ENCODE measurements around the gene MSLN.
"Not testable (repeated sequence)": the region's sequence is repeated elsewhere in the genome, so short reads cannot be mapped to it uniquely, and the experiment has no call there.

Gene MSLN

DNA sequence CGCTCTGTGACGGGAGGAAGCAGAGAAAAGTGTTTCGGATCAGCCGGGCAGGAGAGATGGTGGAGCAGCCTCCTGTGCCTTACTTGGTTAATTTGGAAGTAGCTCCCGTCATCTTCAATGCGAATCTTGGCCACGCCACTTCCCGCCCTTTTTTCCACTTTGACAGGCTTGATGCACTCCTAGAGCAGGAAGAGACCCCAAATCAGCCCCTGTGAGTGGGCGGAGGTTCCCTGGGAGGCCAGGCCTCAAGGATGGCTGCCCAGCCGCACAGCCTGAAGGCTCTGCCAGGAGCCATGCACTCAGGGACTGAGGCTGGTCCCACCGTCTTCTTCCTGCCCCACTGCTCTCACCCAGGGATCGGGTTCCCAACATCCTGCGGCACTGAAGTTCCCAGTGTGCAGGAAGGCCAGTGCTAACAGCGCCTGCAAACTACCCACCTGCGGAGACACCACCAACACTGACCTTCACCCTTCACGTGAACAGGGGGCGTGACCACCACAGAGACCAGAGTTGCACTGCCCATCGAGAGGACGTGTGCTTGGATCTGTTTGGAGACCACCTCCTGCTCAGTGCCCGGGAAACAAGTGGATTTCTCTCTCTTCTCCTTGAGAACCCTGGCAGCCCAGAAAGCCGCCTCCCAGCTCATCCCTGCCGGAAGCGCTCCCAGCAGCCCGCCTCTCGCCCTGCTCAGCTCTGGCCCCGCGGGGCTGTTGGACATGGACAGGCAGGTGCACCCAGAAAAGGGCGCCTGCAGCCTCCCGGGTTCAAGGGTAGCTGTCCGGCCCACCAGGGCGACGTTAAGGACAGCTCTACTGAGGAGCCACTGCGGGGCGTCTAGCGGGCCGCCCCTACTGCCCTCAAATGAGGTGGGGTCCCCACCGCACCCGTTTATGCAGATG, 20.7 kb upstream of the MSLN start:
- Histone ChIP-seq H3K4me3 (peak overlapping the region; percentile 80), H3K27ac (peak overlapping the region in 1 of 2 donors; percentile 54)
- TF ChIP-seq, protein P1, sequence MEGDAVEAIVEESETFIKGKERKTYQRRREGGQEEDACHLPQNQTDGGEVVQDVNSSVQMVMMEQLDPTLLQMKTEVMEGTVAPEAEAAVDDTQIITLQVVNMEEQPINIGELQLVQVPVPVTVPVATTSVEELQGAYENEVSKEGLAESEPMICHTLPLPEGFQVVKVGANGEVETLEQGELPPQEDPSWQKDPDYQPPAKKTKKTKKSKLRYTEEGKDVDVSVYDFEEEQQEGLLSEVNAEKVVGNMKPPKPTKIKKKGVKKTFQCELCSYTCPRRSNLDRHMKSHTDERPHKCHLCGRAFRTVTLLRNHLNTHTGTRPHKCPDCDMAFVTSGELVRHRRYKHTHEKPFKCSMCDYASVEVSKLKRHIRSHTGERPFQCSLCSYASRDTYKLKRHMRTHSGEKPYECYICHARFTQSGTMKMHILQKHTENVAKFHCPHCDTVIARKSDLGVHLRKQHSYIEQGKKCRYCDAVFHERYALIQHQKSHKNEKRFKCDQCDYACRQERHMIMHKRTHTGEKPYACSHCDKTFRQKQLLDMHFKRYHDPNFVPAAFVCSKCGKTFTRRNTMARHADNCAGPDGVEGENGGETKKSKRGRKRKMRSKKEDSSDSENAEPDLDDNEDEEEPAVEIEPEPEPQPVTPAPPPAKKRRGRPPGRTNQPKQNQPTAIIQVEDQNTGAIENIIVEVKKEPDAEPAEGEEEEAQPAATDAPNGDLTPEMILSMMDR (IDR thresholded peaks at IDR 0.05) = no peak
- DNase-seq (ENCODE audit: low spot score) = no peak

DNA sequence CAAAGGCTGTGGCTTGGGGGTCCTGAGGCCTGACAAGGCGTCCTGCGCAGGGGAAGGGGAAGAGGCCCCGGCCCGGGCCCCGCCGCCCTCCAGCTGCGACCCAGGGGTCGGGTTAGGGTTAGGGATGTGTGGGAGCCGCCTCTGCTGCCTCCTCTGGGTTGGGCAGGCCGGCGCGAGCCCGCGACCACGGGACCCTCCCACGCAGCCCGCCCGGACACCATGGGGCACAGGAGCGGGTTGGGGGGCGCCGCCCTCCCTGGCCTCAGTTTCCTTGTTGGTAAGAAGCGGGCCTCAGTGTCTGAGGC, 20.1 kb upstream of the MSLN start:
- no peak for DNase-seq (ENCODE audit: low spot score)
- TF ChIP-seq, protein P1 (IDR thresholded peaks at IDR 0.05) = no peak
- peak overlapping the region; percentile 54 to 71 for H3K27ac ChIP-seq
- H3K4me3 ChIP-seq = peak overlapping the region; percentile 80

DNA sequence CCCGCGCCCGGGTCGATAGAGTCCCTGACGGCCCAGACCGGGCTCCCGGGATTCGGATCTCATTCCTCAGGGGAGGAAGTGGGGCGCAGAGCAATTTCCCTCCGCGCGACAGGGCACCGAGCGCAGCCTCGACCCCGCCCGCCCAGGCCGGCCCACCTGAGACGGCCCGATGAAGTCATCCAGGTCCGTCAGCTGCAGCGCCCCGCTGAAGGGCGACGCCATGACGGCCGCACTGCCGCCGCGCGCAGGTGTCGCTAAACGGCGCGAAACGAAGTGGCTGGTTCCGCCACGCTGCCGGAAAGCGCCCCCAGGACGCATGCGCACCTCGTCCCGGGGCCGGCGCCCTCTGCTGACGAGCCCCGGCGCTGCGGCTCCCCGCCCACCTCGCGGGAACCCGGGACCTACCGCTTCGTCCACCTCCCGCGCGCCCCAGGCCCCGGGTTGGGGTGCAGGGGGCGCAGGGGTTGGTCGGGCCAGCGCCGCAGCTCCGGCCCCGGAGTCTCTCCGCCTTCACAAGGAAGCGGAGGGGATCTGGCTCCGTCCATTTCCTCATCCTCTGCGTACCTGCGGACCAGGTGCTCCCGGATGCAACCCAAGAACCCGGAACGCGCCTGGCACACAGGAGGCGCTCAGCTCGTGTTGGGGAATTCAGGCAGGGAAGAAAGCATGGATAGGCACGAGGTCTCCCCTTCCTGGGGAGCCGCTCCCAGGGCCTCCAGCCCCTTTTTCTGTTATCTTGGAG, 19.6 kb upstream of the MSLN start, which contains the start of gene CIAO3:
CIAO3 (minus strand) TSS at position 234 of the 742 bp plus-strand sequence; CDS start at position 222, 12 bp downstream.
- H3K27ac ChIP-seq = peak within 1 kb of the TSS; percentile 54 to 71
- DNase-seq (ENCODE audit: low spot score) = peak; percentile 89
- H3K4me3 ChIP-seq = peak within 1 kb of the TSS; percentile 80
- TF ChIP-seq, protein P1 (IDR thresholded peaks at IDR 0.05) = peak; percentile 96

DNA sequence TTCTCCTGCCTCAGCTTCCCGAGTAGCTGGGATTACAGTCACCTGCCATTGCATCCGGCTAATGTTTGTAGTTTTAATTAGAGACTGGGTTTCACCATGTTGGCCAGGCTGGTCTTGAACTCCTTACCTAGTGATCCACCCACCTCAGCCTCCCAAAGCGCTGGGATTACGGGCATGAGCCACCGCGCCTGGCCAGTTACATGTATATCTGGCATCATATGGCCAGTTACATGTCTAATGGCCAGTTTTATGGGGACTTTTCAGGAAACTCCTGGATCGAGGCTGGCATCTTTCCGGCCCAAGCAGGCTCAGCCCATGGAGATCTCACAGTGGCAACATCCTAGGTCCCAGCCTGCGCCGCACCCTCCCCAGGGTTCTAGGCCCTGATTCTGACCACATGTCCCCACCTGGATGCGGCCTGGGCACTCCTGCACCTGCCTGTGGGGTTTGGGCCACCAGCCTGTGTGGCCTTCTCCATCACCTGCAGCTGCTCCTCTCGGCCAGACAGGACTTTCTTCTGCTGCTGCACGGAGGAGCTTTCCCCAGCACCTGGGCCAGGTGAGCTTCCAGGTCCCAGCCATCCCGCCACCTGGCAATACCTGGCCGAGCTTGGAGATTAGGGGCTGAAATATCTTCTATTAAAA, 18.4 kb upstream of the MSLN start:
- TF ChIP-seq, protein P1 (IDR thresholded peaks at IDR 0.05) = no peak
- Histone ChIP-seq H3K4me3 (no peak overlapping the region), H3K27ac (no peak overlapping the region)
- DNase-seq (ENCODE audit: low spot score) = no peak

DNA sequence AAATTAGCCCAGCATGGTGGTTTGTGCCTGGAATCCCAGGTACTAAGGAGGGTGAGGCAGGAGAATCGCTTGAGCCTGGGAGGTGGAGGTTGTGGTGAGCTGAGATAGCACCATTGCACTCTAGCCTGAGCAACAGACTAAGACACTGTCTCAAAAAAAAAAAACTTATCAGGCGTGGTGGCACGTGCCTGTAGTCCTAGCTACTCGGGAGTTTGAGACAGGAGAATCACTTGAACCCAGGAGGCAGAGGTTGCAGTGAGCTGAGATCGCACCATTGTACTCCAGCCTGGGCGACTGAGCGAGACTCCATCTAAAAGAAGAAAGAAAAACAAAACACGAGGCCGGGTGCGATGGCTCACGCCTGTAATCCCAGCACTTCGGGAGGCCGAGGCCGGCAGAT, 17.6 kb upstream of the MSLN start:
- not testable (repeated sequence) for H3K27ac ChIP-seq; DNase-seq (ENCODE audit: low spot score); H3K4me3 ChIP-seq

DNA sequence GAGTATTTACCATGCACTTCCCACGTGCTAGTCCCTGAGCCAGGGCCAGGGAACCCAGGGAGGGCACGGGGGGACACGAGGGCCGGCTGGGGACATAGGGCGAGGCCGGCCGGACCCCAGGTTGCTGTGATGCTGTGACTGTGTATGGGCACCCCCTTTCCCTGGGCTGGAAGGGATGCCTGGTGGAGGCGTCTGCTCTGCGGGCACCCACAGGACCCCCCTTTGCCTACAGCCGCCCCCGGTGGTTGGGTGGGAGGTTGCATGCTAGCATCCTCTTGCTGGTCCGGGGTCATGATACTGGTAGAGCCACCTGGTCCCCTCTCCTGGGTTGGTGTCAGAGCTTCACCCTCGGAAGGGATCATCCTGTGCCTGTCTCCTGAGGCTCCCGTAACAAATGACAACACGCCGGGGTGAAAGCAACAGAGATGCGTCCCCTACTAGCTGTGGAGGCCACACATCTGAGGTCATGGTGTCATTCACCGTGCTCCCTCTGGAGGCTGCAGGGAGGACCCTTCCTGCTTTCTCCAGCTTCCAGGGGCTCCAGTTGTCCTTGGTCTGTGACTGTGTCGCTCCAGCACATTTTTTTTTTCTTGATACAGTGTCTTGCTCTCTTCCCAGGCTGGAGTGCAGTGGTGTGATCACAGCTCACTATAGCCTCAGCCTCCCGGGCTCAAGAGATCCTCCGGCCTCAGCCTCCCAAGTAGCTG, 16.6 kb upstream of the MSLN start:
- no peak overlapping the region for H3K27ac ChIP-seq
- no peak overlapping the region for H3K4me3 ChIP-seq
- no peak for DNase-seq (ENCODE audit: low spot score)
- TF ChIP-seq, protein P1 (IDR thresholded peaks at IDR 0.05) = no peak

DNA sequence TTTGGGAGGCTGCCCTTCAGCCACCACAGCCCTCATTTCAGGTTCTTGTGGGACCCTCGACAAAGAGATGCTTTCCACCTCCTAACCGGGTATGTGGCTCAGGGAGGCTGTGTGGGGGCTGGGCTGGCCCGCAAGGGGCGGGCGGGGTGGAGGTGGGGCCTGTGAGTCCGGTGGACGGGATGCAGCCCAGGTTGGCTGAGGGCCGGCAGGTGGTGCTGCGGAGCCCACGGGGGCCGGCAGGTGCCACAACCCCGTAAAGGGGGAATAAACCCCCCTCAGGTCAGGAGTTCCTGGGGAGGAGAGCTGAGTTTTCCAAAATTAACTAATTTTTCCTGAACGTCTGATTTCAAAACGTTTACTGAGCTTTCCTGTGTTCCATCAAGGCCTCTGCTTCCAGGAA, 14.8 kb upstream of the MSLN start:
- no peak overlapping the region for H3K4me3 ChIP-seq
- DNase-seq (ENCODE audit: low spot score) = no peak
- TF ChIP-seq, protein P1 (IDR thresholded peaks at IDR 0.05) = no peak
- no peak overlapping the region for H3K27ac ChIP-seq

Measured in coronary artery (tissue), 2 donors.